WERI-Rb-1 (cell line): Measurements from ENCODE around the gene FAM229A.

Source experiments
- DNase-seq: peaks from one replicate; pipeline ENCODE4 v3.0.0-alpha.2; 2020
- H3K27ac ChIP-seq: fragments of 250-450 bp; sonication (Bioruptor Pico); 2 replicates; pipeline ENCODE4 v1.5.1; 2020; ENCODE audit warnings: mild to moderate bottlenecking, moderate library complexity
- H3K27me3 ChIP-seq: fragments of 250-450 bp; sonication (Bioruptor Pico); 2 replicates; pipeline ENCODE4 v1.5.1; 2021; ENCODE audit warnings: mild to moderate bottlenecking, low read depth, moderate library complexity; ENCODE audit not compliant: insufficient read depth, severe bottlenecking
- H3K36me3 ChIP-seq: fragments of 250-450 bp; sonication (Bioruptor Pico); 2 replicates; pipeline ENCODE4 v1.5.1; 2020; ENCODE audit warnings: mild to moderate bottlenecking, moderate library complexity
- H3K4me3 ChIP-seq: 2 replicates; pipeline ENCODE4 v1.5.1; 2011; ENCODE audit warnings: low read depth, mild to moderate bottlenecking, control low read depth, low read length
- H3K9me3 ChIP-seq: fragments of 250-450 bp; sonication (Bioruptor Pico); 2 replicates; pipeline ENCODE4 v1.5.1; 2021; ENCODE audit warnings: mild to moderate bottlenecking, moderate library complexity; ENCODE audit not compliant: severe bottlenecking
- TF ChIP-seq, protein P1 (sequence below): IDR thresholded peaks from 2 replicates; pipeline ENCODE4 v1.5.1; 2011; ENCODE audit warnings: low read depth, mild to moderate bottlenecking, control low read depth, inconsistent platforms, low read length

Gene FAM229A

GRCh38 chr1:32386676-32387392 lies 24.5 kb upstream of the FAM229A start:
- no peaks in the 10 kb centered on the region for H3K9me3 ChIP-seq
- H3K27me3 ChIP-seq = no peaks in the 10 kb centered on the region
- H3K36me3 ChIP-seq = peaks cover 82% of the 10 kb centered on the region
- TF ChIP-seq, protein P1, sequence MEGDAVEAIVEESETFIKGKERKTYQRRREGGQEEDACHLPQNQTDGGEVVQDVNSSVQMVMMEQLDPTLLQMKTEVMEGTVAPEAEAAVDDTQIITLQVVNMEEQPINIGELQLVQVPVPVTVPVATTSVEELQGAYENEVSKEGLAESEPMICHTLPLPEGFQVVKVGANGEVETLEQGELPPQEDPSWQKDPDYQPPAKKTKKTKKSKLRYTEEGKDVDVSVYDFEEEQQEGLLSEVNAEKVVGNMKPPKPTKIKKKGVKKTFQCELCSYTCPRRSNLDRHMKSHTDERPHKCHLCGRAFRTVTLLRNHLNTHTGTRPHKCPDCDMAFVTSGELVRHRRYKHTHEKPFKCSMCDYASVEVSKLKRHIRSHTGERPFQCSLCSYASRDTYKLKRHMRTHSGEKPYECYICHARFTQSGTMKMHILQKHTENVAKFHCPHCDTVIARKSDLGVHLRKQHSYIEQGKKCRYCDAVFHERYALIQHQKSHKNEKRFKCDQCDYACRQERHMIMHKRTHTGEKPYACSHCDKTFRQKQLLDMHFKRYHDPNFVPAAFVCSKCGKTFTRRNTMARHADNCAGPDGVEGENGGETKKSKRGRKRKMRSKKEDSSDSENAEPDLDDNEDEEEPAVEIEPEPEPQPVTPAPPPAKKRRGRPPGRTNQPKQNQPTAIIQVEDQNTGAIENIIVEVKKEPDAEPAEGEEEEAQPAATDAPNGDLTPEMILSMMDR = no peak
- no peak for DNase-seq
- no peak overlapping the region for H3K27ac ChIP-seq
- H3K4me3 ChIP-seq = no peak overlapping the region

DNA sequence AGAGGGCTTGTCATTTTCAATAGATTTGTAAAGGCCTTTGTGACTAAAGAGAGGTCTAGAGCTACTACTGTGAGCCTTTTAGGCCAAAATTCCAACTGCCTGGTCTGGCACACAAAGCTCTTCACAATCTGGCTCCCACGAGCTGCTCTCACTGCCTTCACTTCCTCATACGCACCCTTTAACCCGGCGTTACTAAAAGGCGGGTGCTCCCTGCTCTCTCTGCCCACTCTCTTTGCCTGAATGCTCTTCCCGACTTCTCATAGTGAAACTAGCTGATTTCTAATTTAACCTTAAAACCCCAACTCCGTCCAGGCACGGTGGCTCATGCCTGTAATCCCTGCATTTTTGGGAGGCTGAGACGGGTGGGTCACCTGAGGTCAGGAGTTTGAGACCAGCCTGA lies 17.8 kb upstream of the FAM229A start:
- peaks cover 90% of the 10 kb centered on the region for H3K36me3 ChIP-seq
- TF ChIP-seq, protein P1 = no peak
- no peaks in the 10 kb centered on the region for H3K9me3 ChIP-seq
- DNase-seq = no peak
- no peak overlapping the region for H3K27ac ChIP-seq
- H3K27me3 ChIP-seq = no peaks in the 10 kb centered on the region
- no peak overlapping the region for H3K4me3 ChIP-seq

DNA sequence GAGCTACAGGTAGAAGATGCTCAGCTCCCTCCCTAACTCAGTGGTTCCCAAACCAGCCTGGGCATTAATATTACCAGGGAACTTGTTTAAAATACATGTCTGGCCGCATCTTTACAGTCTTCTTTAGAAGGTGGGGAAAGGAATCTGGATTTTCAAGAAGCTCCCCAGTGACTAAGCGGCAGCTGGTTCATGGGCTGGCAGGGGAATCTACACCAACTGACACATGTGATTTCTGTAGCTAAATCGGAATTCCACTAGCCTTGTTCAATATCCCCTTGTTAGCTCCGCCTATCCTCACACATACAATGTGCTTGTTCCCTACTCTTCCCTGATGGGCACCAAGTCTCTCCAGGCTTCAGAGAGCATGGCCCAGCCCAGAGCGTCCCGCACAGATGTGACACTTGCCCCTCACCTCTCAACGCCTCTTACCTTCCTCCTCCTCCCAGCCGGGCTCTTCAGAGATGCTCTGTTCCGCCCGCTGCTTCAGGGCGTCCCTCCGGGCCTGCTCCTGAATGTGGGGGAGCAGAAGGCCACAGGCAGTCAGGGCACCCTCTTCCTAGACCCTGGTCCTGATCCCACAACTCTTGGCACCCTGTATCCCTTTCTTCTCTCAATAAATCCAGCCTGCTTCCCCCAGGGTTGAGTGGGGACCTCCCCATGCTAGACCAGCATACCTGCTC lies 15.4 kb upstream of the FAM229A start:
- no peak for DNase-seq
- TF ChIP-seq, protein P1 = no peak
- Histone ChIP-seq H3K9me3 (no peaks in the 10 kb centered on the region), H3K36me3 (peaks cover 89% of the 10 kb centered on the region), H3K27ac (no peak overlapping the region), H3K27me3 (no peaks in the 10 kb centered on the region), H3K4me3 (no peak overlapping the region)

GRCh38 chr1:32376199-32376598 lies 13.9 kb upstream of the FAM229A start:
- DNase-seq = no peak
- TF ChIP-seq, protein P1 = no peak
- Histone ChIP-seq H3K4me3 (no peak overlapping the region), H3K9me3 (no peaks in the 10 kb centered on the region), H3K27ac (no peak overlapping the region), H3K27me3 (no peaks in the 10 kb centered on the region), H3K36me3 (peaks cover 93% of the 10 kb centered on the region)

GRCh38 chr1:32373996-32374592 lies 11.8 kb upstream of the FAM229A start:
- no peaks in the 10 kb centered on the region for H3K9me3 ChIP-seq
- H3K4me3 ChIP-seq = no peak overlapping the region
- TF ChIP-seq, protein P1 = no peak
- no peak overlapping the region for H3K27ac ChIP-seq
- no peaks in the 10 kb centered on the region for H3K27me3 ChIP-seq
- peaks cover 79% of the 10 kb centered on the region for H3K36me3 ChIP-seq
- DNase-seq = no peak
